ENCODE data around the gene CCDC197. TPM values are rescaled to one million over a fixed set of nuclear protein-coding genes. Genes with fewer than 3 reads are reported as not detected.

Gene CCDC197
- not detected for polyA plus RNA-seq

DNA sequence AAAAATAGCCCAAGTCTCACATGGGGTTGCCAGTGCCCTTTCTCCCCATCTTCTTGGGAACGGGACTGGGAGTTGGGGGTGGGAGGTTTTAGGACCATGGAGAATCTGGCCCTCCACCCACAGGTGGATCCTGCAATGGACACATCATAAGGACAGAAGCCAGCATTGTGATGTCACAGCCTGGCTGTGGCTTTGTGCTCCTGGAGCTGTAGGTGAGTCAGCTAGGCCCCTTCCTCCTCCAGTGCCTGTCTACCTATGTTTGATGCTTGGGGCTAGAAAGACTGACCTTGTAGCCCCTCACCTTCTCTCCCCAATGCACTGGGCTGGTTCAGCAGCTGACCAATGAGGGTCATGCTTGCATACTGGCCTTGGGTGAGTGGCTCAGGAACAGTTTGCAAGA lies at the start of gene CCDC197:
TSS of gene CCDC197 (plus strand) at position 220 of the 400 bp plus-strand sequence. CDS start 831 bp downstream, outside the sequence.
- no peak within 1 kb of the TSS for H3K27ac ChIP-seq (ENCODE audit: low read depth, low read length)
- WGBS, 3 donors, result 73 to 88% (median 74%) methylated on average over 1 of the region's 1 CpG

DNA sequence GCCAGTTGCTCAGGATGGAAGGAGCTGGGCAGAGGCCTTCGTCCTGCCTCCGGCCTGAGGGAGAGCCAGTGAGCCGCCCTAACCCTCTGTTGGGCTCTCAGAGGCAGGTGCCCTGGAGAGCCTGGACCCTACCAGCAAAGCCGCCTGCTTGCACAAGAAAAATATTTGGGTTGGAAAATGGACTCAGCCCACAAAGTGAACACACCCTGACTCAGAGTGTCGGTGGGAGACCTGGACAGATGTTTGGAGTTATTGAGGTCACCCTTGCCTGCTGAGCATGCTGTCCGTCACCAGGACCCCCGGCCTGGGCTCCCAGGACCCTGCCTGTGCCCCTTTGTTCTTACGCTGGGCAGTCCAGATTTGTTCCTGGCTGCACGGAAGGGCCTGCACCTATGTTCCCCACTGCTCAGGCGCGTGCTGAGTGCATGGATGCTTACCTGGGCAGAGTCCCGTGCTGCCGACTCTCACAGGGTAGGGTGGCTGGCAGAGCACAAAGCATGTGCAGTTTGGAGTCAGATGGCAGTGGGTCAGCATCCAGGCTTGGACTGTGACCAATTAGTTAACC lies 47.5 kb upstream of the CCDC197 start:
- no peak overlapping the region for H3K27ac ChIP-seq (ENCODE audit: low read depth, low read length)
- WGBS, 3 donors, result 89 to 91% (median 91%) methylated on average over 13 of the region's 13 CpGs

DNA sequence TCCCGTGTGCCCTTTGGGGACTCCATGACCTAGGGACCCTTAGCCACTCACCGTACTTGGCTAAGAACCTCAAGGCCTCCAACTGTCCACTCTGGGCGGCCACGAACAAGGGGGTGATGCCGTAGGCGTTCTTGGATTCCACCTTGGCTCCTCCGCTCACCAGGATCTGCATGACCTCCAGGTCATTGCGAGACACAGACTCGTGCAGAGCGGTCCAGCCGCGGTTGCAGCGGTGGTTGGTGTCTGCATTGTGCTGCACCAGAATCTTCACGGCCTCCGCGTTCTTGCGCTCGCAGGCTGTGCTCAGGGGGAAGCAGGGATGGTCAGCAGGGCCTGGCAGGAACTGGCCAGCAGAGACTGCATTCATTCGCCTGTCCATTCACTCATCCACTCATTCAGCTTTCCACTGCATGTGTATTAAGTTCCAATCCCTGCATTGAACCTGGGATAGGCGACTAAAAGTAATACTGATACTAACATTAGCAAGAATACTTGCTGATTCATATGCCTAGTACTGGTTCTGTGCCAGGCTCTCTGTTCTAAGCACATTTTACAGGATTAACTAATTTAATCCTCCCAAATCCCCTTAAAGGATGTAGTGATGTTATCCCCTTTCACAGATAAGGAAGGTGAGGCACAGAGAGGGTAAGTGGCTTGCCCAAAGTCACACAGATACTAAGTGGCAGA lies 46.0 kb upstream of the CCDC197 start:
- no peak overlapping the region for H3K27ac ChIP-seq (ENCODE audit: low read depth, low read length)

GRCh38 chr14:93951635-93952540 lies 45.2 kb upstream of the CCDC197 start:
- 56 to 72% (median 62%) methylated on average over 7 of the region's 7 CpGs for WGBS, 3 donors
- H3K27ac ChIP-seq (ENCODE audit: low read depth, low read length), result no peak overlapping the region

More for the DNA sequence above, 46.0 kb upstream of the CCDC197 start:
- WGBS, 3 donors, result 84 to 88% (median 87%) methylated on average over 20 of the region's 20 CpGs

DNA sequence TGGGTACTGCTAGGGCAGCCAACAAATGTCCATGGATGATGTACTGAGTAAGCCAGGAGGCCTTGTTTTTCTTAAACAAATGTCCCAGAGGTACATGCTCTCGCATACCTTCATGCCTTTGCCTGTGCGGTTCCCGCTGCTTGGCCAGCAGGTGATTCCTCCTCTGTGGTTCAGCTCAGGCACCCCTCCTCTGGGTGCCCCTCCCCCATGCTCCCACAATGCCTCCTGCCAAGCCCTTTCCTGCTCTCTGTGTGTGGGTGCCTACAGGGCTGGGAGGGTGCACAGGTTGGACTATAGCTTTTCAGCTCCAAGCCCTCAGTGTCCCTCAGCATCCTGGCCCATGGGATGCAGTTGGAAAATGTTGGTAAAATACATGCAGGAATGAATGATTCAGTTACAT lies 44.3 kb upstream of the CCDC197 start:
- 75 to 91% (median 87%) methylated on average over 3 of the region's 3 CpGs for WGBS, 3 donors
- no peak overlapping the region for H3K27ac ChIP-seq (ENCODE audit: low read depth, low read length)

GRCh38 chr14:93953263-93953662 lies 43.8 kb upstream of the CCDC197 start:
- 43 to 72% (median 51%) methylated on average over 14 of the region's 14 CpGs for WGBS, 3 donors
- H3K27ac ChIP-seq (ENCODE audit: low read depth, low read length), result no peak overlapping the region

DNA sequence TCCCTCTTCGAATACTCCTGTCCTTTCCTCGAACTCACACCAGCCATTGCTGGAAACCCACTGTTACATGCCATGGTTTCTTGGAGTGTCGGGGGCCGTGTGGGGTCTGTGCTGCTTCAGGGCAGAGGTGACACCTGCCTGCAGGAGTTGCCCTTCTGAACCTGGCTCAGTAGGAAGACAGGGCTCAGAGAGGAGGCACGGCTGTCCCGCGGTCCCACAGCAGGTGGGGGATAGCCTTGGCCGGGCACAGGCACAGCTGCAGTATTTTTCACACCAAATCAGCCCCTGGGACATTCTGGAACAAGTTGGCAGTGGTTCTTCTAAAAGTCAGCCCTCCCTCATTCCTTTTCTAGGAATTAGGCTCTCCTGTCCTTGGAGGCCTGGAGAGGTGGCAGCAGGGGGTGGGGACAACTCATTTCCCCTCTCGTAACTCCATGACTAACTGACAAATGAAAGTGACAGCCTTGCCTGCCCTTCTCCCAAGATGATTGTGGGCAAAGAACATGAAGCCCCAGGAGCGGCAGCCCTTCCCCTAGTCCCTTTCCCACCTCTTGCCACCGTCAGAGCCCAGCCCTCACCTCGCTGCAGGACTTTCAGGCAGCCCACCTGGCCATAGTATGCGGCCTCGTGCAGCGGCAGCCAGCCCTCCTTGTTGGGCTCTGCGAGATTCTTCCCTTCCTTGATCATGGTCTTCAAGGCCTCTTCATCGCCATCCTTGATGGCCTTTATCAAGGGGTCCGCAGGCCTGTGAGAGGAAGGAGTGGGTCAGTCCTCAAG lies 43.2 kb upstream of the CCDC197 start:
- H3K27ac ChIP-seq (ENCODE audit: low read depth, low read length), result no peak overlapping the region
- 76 to 86% (median 86%) methylated on average over 18 of the region's 18 CpGs for WGBS, 3 donors

- no peak overlapping the region for H3K27ac ChIP-seq (ENCODE audit: low read depth, low read length)
- 90 to 95% (median 91%) methylated on average over 4 of the region's 4 CpGs for WGBS, 3 donors
These were observed 42.6 kb upstream of the CCDC197 start for GRCh38 chr14:93954516-93954830.

GRCh38 chr14:93954900-93955849 lies 41.9 kb upstream of the CCDC197 start:
- H3K27ac ChIP-seq (ENCODE audit: low read depth, low read length), result no peak overlapping the region
- 36 to 54% (median 37%) methylated on average over 19 of the region's 19 CpGs for WGBS, 3 donors

GRCh38 chr14:93955850-93956481 lies 41.1 kb upstream of the CCDC197 start:
- no peak overlapping the region for H3K27ac ChIP-seq (ENCODE audit: low read depth, low read length)
- 48 to 73% (median 53%) methylated on average over 7 to 8 of the region's 8 CpGs for WGBS, 3 donors

- H3K27ac ChIP-seq (ENCODE audit: low read depth, low read length), result no peak overlapping the region
- WGBS, 3 donors, result 55 to 74% (median 63%) methylated on average over 14 of the region's 14 CpGs
These were observed 40.4 kb upstream of the CCDC197 start for GRCh38 chr14:93956514-93957332.

- WGBS, 3 donors, result 88 to 94% (median 89%) methylated on average over 7 of the region's 7 CpGs
- H3K27ac ChIP-seq (ENCODE audit: low read depth, low read length), result no peak overlapping the region
These were observed 39.8 kb upstream of the CCDC197 start for GRCh38 chr14:93957333-93957710.

DNA sequence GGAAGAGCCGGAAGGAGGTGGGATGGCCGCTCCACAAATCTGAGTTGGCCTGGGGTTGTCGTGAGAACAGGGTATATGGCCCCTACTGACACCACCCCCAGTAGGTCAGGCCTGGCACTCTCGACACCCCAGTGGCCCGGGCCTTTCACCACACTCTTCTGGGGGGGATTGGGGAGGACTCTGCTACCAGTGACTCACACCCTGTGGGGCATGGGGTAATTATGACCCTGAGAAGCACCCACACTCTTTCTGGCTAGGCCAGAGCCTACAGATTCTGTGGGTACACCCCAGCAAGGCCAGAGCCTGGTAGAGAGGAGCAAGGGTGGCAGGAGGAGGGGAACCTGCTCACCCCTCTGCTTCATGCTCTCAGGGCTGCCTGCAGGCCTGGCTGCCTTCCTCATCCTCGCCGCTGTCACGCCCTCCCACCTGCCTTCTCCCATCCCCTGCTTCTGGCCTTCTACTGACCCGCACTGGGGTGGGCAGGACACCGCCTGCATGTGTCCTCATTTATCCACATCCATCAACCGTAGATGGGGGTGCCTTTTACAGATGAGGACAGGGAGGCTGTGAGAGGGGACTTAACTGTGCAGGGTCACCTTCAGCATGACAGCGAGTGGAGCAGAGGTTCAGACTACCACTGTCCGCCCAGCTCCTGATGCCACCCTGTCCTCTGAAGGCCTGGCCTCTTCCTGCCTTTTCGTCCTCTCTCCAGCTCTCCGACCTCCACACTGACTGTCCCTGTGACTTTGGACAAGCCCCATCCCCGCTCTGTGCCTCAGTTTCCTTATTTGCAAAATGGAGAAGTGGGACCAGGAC lies 39.1 kb upstream of the CCDC197 start:
- no peak overlapping the region for H3K27ac ChIP-seq (ENCODE audit: low read depth, low read length)
- WGBS, 3 donors, result 93 to 94% (median 94%) methylated on average over 16 of the region's 16 CpGs

DNA sequence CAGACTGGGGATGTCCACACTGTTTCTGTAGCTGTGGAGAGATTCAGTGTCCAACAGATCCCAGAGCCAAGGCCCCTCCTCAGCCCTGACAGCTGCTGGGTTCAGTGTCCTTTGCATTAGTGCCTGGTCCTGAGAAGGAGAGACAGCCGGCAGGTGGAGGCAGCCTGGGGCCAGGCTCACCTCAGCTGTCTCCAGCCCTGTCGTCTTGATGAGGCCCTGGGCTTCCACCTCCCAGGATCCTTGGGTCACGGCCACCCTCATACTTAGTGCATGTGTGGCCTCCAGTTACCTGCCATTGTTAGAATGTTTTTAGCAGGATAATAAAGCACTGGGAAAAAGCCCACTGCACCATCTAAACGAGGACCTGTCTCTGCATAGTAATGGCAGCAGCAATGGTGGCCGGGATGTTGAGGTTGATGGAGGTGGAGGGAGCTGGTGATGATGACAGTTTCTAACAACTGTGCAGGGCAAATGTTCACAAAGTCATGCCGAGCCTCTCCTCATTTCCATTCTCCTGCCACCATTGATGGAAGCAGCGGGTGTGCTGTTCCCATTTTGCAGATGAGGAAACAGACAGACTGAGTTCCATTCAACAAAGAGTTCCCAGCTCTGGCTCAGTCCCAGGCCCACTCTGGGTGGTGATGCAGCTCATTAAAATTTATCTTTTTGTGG lies 38.4 kb upstream of the CCDC197 start:
- 83 to 90% (median 83%) methylated on average over 7 of the region's 7 CpGs for WGBS, 3 donors
- no peak overlapping the region for H3K27ac ChIP-seq (ENCODE audit: low read depth, low read length)

Measured in adipose tissue (tissue), 3 donors.